Keratinocyte (primary cell): ENCODE measurements around the gene TIE1.

Experiments used
- CTCF ChIP-seq, 3 experiments: IDR thresholded peaks in 1 of 3; conservative IDR thresholded peaks in 1 of 3; optimal IDR thresholded peaks in 1 of 3; 2 replicates in 2 of 3; 3 replicates in 1 of 3; pipeline versions ENCODE3 to v1.5.1; 2011; ENCODE audit warnings: low read length in 3 of 3, mild to moderate bottlenecking in 3 of 3, moderate library complexity in 2 of 3, control low read depth in 1 of 3, inconsistent platforms in 1 of 3; ENCODE audit not compliant: insufficient read depth in 2 of 3; ENCODE audit errors: extremely low read depth in 1 of 3
- EZH2 ChIP-seq: IDR thresholded peaks from one replicate; pipeline ENCODE4 v1.6.1; 2012; ENCODE audit warnings: inconsistent platforms, mild to moderate bottlenecking, low read length, moderate library complexity

GRCh38 chr1:43284065-43284464 is 16.7 kb upstream of the TIE1 start:
- TF ChIP-seq CTCF (optimal IDR thresholded peaks at IDR 0.05 in 1 of 3, IDR thresholded peaks at IDR 0.05 in 1 of 3, conservative IDR thresholded peaks at IDR 0.05 in 1 of 3; ENCODE audit: extremely low read depth in 1 of 3, insufficient read depth in 2 of 3, low read length in 3 of 3) = peak in 1 of 3 experiments; percentile 12
- no peak for TF ChIP-seq EZH2
